Epithelial cell of proximal tubule (primary cell): Measurements from ENCODE around the gene YARS2. TPM values are rescaled to one million over a fixed set of nuclear protein-coding genes. Genes with fewer than 3 reads are reported as not detected.

Source experiments
- DNase-seq: peaks from one replicate; pipeline ENCODE4 v3.0.0-alpha.2; 2011; ENCODE audit warnings: low read depth
- H3K4me3 ChIP-seq: 2 replicates; pipeline ENCODE4 v1.5.1; 2011; ENCODE audit warnings: low read depth, mild to moderate bottlenecking, low read length
- CTCF ChIP-seq: conservative IDR thresholded peaks from 2 replicates; pipeline ENCODE4 v1.5.1; 2012; ENCODE audit warnings: low read depth, mild to moderate bottlenecking, low read length
- total RNA-seq: library from RNA; depleted of rRNA; stranded (reverse); fragments of >200 nt; gene quantifications from 2 replicates; pipeline ENCODE4 v1.2.3, GENCODE V29; 2015

YARS2 gene
- 37.5 and 65.4 TPM in 2 replicates for total RNA-seq

GRCh38 chr12:32755654-32756475, at the start of gene YARS2:
Gene YARS2, minus strand, starts transcription at chr12:32755897. Its CDS starts 23 bp downstream, at chr12:32755874.
- peak; percentile 88 for TF ChIP-seq CTCF
- DNase-seq, result peak; percentile 90
- peak within 1 kb of the TSS; percentile 95 for H3K4me3 ChIP-seq

GRCh38 chr12:32804301-32804700, 48.6 kb upstream of the YARS2 start:
- no peak overlapping the region for H3K4me3 ChIP-seq
- no peak for DNase-seq
- no peak for TF ChIP-seq CTCF

GRCh38 chr12:32801269-32801980, 45.7 kb upstream of the YARS2 start:
- H3K4me3 ChIP-seq, result no peak overlapping the region
- TF ChIP-seq CTCF, result no peak

GRCh38 chr12:32794281-32794680, 38.6 kb upstream of the YARS2 start:
- TF ChIP-seq CTCF, result no peak
- H3K4me3 ChIP-seq, result no peak overlapping the region
- no peak for DNase-seq

More at GRCh38 chr12:32801269-32801980, 45.7 kb upstream of the YARS2 start:
- no peak for DNase-seq

GRCh38 chr12:32789916-32790315, 34.2 kb upstream of the YARS2 start:
- TF ChIP-seq CTCF, result no peak
- H3K4me3 ChIP-seq, result no peak overlapping the region
- DNase-seq, result no peak

GRCh38 chr12:32789446-32789845, 33.7 kb upstream of the YARS2 start:
- no peak for TF ChIP-seq CTCF
- DNase-seq, result no peak
- no peak overlapping the region for H3K4me3 ChIP-seq

- DNase-seq, result no peak
These were observed 32.7 kb upstream of the YARS2 start for GRCh38 chr12:32788405-32788804.

More at GRCh38 chr12:32788405-32788804, 32.7 kb upstream of the YARS2 start:
- no peak overlapping the region for H3K4me3 ChIP-seq
- no peak for TF ChIP-seq CTCF
